Brain pericyte (primary cell): ENCODE measurements around the gene ZNF532.
"Not testable (repeated sequence)": the region's sequence is repeated elsewhere in the genome, so short reads cannot be mapped to it uniquely, and the experiment has no call there.

Experiments used
- DNase-seq: peaks from one replicate; pipeline ENCODE4 v3.0.0-alpha.2; 2012; ENCODE audit warnings: low read depth, low spot score

The ZNF532 gene

GRCh38 chr18:58901143-58901542 lies 36.5 kb downstream of the ZNF532 start:
- DNase-seq, result no peak

DNA sequence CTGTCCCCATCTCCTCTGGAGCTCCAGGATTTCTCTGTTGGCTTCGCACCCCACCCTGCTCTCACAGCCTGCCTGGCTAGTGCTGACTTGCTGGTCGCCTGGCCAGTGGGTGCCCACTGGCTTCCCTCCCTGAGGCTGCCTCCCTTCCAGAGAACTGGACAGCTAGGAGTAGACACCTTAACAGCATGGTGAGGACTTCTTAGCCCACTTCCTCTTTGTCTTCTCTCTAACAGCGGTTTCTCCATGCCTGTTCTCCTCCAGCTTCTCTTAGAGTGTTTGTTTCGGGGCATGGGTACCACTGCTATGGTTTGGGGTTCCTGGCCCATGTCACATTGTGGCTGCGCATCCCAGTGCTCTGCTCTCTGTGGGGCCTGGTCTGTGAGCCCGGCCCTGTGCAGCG lies 37.1 kb downstream of the ZNF532 start:
- no peak for DNase-seq

DNA sequence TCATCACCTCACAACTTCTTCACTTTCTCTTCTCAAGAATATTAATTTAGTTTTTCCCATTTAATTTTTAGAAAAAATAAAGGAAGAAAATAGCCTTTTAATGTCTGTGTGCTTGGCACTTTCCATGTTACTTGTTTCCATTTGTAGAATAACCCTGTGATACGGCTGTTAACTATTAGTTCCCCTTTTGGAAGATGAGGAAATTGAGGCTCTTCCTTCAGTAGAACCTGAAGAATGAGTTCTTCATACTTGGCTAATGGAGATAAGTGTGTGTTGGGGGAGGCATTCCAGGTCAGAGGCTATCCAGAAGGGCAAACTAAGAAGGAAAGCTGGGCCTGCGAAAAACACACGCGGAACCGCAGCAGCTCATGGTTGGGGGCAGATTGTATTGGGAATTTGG lies 38.3 kb downstream of the ZNF532 start:
- no peak for DNase-seq

DNA sequence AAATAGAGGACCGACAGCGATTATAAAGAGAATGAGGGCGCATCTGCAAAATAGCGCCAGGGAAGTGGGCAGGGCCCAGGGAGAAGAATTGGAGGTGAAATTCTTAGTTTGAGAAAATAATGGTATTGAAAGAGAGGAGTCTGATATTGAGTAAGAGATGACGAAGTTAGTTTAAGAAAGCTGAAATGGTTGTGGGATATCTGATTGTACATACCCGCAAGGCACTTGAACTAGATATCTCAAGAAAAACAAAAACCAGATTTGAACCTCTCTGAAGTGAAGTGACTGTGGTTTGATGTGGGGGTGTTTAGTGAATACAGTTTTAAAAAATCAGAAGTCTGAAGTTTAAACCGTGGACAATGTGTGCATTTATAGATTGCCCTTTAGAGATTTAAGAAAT lies 38.9 kb downstream of the ZNF532 start:
- DNase-seq, result no peak

GRCh38 chr18:58905777-58906428 lies 41.2 kb downstream of the ZNF532 start:
- no peak for DNase-seq

- no peak for DNase-seq
These were observed 43.3 kb downstream of the ZNF532 start for GRCh38 chr18:58908006-58908405.

GRCh38 chr18:58909521-58909920 lies 44.8 kb downstream of the ZNF532 start:
- no peak for DNase-seq

- DNase-seq, result no peak
These were observed 46.6 kb downstream of the ZNF532 start for GRCh38 chr18:58911241-58911640.

DNA sequence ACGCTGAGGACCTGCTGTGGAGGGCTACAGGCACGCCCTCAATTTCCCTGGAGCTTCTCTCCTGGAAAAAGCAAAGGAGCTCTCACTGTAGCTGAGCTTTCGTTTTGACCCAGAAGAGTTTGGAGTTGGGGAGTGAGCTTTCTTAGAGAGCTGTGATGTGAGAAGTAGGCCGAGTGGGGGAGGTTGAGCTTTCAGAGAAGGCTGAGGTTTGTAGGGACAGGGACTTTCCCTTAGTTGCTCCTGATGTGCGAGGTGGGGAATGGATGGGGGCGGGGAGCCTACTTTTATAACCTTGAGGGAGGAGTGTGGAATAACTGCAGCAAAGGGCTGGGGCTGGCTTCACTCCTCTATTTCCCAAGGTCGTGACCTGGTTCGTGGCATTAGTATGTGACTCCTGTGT lies 47.1 kb downstream of the ZNF532 start:
- no peak for DNase-seq

GRCh38 chr18:58915006-58915799 lies 50.5 kb downstream of the ZNF532 start:
- no peak for DNase-seq

DNA sequence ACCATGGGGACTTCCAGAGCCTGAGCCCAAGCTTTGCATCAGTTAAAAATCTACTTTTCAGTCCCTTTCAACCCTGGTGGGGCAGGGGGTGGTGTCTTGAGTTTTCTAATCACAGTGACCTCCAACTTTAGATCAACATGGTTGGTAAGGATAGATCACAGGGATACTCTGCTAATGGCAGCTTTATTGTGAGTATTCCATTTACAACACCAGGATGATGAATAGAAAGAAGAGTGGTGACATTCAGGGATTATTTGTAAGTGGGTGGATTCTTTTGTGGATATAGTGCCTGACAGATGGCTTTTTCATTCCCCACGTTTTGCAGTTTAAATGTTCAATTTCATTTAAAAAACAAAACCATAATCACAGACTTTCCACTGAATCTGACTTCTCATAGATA lies 51.3 kb downstream of the ZNF532 start:
- DNase-seq, result no peak

- not testable (repeated sequence) for DNase-seq
These were observed 55.3 kb downstream of the ZNF532 start for GRCh38 chr18:58919934-58920333.

DNA sequence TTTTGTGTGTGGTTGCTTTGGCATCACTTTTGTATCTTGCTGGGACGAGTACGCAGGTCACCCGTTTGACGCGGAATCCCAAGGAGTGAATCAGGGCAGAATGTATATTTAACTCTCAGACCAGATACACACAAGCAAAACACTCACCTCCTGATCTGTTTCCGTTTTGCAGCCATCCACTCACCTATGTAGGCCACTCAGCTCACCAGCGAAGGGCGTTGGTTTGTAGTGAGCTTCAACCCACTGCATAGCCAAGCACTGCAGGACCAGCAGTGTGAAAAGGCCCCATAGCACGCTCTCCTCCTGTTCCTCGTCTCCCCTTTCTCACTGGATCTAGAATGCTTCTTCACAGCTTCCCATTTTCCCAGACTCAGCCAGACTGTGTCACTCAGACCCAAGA lies 58.3 kb downstream of the ZNF532 start:
- DNase-seq, result no peak

DNA sequence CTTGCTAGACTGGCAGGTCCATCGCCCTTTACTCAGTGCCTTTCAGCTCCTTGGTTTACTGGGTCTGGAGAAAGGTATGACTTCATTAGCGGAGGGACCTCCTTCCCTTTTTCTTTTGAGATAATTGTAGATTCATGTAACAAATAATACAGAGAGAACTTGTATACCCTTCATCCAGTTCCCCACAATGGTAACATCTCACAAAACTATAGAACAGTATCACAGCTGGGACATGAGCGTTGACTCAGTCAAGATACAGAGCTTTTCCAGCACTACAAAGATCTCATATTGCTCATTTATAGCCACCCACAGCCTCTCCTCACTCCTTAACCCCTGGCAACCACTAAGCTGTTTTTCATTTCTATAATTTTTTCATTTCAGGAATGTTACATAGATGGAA lies 59.8 kb downstream of the ZNF532 start:
- no peak for DNase-seq

GRCh38 chr18:58927659-58928058 lies 63.0 kb downstream of the ZNF532 start:
- no peak for DNase-seq

DNA sequence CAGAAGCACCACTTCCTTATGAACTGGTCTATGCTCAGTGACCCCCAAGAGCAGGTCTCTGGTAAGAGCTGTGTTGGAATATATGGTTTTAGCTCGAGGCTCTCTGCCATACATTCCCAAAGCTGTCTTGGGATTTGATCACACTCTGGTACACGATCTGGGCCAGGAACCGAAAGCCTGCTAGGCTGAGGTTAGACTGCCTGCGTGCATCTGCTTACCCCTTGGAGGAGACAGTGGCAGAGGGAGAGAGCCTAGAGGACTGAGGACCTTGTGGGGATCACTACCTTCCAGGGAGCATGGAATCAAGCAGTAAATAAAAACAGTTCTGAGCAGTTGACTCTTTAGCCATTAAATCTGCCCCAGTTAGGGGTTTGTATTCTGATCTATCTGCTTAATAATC lies 63.7 kb downstream of the ZNF532 start:
- DNase-seq, result no peak

DNA sequence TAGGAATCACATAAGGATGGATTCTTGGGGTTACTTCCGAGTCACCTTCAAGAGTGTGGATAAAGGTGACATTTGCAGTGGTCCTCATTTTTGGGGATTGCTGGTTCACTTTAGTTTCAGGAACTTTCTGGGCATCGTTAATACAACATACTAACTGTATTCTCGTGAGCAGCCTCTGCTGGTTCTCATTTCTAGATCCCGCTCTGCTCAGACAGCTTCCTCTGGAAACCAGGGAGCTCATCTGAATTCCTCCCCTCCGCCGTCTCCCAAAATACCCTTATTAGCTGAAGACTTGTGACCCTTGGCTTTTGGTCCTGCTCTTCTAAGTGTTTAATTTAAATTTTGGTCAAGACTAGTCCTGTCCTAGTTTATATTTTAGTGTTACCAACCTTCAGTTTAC lies 64.5 kb downstream of the ZNF532 start:
- DNase-seq, result no peak

DNA sequence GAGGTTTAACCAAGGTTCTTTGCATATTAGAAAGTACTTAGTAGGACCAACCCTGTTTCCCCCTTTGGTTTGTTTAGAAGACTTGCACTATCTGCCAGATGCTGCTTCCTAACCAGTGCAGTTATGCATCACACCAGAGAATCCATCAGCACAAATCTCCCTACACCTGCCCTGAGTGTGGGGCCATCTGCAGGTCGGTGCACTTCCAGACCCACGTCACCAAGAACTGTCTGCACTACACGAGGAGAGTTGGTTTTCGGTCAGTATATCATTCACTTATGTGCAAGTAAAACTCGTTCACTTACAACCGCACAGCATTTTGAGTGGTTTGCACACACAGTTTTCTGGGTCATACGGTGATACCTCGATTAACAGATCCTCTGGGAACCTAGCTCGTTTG lies 69.7 kb downstream of the ZNF532 start:
- DNase-seq, result no peak

GRCh38 chr18:58934933-58935577 lies 70.4 kb downstream of the ZNF532 start:
- DNase-seq, result no peak

- peak; percentile 17 for DNase-seq
These were observed 72.6 kb downstream of the ZNF532 start for GRCh38 chr18:58937071-58937886.

DNA sequence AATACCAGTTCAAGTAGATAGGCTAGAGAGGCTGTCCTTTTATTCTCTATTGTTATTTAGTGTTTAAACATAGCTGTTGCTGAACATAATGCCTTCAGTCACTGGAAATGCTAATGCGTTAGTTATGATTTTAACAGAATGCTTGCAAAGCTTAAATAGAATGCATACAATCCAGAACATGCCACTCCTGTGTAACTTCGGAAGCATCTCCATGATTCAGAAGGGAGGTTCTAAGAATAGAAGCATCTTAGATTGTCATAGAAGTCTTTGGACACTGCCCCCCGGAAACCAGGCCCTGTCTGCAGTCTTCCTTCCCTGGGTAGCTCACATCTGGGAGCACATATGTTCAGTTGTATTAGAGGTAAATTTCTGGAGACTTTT lies 73.2 kb downstream of the ZNF532 start:
- no peak for DNase-seq
